Measurements from ENCODE around the gene MUC3A. TPM values are rescaled to one million over a fixed set of nuclear protein-coding genes. Genes with fewer than 3 reads are reported as not detected.

Gene MUC3A
- total RNA-seq, 2 donors from 2014 or later = 0.49 TPM; not detected in 1

DNA sequence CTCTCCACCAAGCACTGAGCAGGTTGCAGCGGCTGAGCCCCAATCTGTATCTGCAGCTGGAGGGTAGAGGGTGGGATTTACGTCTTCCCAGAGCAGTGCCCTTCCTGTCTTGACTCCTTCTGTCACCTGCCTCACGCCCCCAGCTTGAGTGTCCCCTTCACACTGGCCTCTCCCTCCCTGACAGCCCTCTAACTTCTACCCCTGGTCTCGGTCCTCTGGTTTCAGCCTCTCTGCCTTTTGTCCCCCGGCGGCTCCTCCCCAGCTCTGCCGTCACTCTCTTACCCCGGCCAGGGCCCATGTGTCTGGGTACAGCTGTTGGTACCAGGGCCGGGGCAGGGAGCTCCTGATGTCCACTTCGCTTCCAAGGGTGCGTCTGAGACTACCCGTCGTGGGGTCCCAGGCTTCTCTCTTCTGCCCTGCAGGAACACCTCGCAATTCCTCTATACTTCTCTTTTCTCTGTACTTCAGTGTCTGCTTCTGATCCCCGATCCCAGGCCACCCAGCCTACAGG is 654 bp downstream of the MUC3A start:
- Histone ChIP-seq H3K4me1 (ENCODE audit: control insufficient read depth in 1 of 2, low read depth in 2 of 2) (no peaks in the 10 kb centered on the region), H3K36me3 (no peaks in the 10 kb centered on the region), H3K27me3 (replicated peaks; ENCODE audit: insufficient read depth) (no peaks in the 10 kb centered on the region), H3K27ac (no peak overlapping the region), H3K4me3 (no peak overlapping the region), H3K9me3 (no peaks in the 10 kb centered on the region)
- no peak for ATAC-seq (ENCODE audit: insufficient number of reproducible peaks, low FRiP score, low read depth)
- TF ChIP-seq CTCF (IDR thresholded peaks at IDR 0.05) = no peak
- no peak for DNase-seq (ENCODE audit: low spot score)

DNA sequence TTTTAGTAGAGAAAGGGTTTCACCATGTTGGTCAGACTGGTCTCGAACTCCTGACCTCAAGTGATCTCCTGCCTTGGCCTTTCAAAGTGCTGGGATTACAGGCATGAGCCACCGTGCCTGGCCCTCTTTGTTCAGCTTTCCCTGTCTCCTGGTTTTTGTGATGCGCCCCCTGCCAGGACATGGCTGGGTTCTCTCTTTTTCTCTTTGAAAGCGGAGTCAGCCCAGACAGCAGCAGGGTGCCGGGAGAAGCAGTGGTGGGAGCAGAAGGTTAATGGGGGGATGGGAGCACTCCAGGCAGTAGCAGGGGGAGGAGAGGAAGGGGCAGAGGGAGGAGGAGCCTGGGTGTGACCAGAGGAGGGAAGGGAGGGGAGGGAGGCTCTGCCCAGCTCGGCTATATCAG is 1.8 kb downstream of the MUC3A start:
- no peaks in the 10 kb centered on the region for H3K36me3 ChIP-seq
- no peak overlapping the region for H3K4me3 ChIP-seq
- no peak for TF ChIP-seq CTCF (IDR thresholded peaks at IDR 0.05)
- DNase-seq (ENCODE audit: low spot score) = no peak
- no peak overlapping the region for H3K27ac ChIP-seq
- no peak for ATAC-seq (ENCODE audit: insufficient number of reproducible peaks, low FRiP score, low read depth)
- no peaks in the 10 kb centered on the region for H3K4me1 ChIP-seq (ENCODE audit: control insufficient read depth in 1 of 2, low read depth in 2 of 2)
- no peaks in the 10 kb centered on the region for H3K27me3 ChIP-seq (replicated peaks; ENCODE audit: insufficient read depth)
- no peaks in the 10 kb centered on the region for H3K9me3 ChIP-seq

DNA sequence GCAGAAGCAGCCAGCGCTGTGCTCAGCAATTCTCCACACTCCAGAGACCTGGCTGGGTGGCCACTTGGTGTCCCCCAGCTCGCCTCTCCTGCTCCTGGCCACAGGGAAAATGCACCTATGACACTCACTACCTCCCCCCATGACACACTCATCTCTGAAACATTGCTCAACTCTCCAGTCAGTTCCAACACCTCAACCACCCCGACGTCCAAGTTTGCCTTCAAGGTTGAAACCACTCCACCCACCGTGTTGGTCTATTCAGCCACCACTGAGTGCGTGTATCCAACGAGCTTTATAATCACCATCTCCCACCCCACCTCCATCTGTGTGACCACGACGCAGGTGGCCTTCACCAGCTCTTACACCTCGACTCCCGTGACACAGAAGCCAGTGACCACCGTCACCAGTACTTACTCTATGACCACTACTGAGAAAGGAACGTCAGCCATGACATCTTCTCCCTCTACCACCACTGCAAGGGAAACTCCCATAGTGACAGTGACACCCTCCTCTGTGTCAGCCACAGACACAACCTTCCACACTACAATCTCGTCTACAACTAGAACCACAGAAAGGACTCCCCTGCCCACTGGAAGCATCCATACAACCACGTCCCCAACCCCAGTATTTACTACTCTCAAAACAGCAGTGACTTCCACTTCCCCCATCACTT is 2.7 kb downstream of the MUC3A start:
- DNase-seq (ENCODE audit: low spot score) (no peak), ATAC-seq (ENCODE audit: insufficient number of reproducible peaks, low FRiP score, low read depth) (no peak)
- Histone ChIP-seq H3K4me3 (no peak overlapping the region), H3K9me3 (no peaks in the 10 kb centered on the region), H3K27me3 (replicated peaks; ENCODE audit: insufficient read depth) (no peaks in the 10 kb centered on the region), H3K4me1 (ENCODE audit: control insufficient read depth in 1 of 2, low read depth in 2 of 2) (no peaks in the 10 kb centered on the region), H3K36me3 (no peaks in the 10 kb centered on the region), H3K27ac (no peak overlapping the region)
- no peak for TF ChIP-seq CTCF (IDR thresholded peaks at IDR 0.05)

GRCh38 chr7:100952641-100953040 is 3.3 kb downstream of the MUC3A start:
- no peak for TF ChIP-seq CTCF (IDR thresholded peaks at IDR 0.05)
- DNase-seq (ENCODE audit: low spot score) (no peak), ATAC-seq (ENCODE audit: insufficient number of reproducible peaks, low FRiP score, low read depth) (no peak)
- no peaks in the 10 kb centered on the region for H3K27me3 ChIP-seq (replicated peaks; ENCODE audit: insufficient read depth)
- no peaks in the 10 kb centered on the region for H3K4me1 ChIP-seq (ENCODE audit: control insufficient read depth in 1 of 2, low read depth in 2 of 2)
- H3K4me3 ChIP-seq = no peak overlapping the region
- no peaks in the 10 kb centered on the region for H3K36me3 ChIP-seq
- no peak overlapping the region for H3K27ac ChIP-seq
- H3K9me3 ChIP-seq = no peaks in the 10 kb centered on the region

- no peak for ATAC-seq (ENCODE audit: insufficient number of reproducible peaks, low FRiP score, low read depth)
- H3K9me3 ChIP-seq = no peaks in the 10 kb centered on the region
- no peak overlapping the region for H3K27ac ChIP-seq
- H3K27me3 ChIP-seq (replicated peaks; ENCODE audit: insufficient read depth) = no peaks in the 10 kb centered on the region
- H3K4me3 ChIP-seq = no peak overlapping the region
- no peaks in the 10 kb centered on the region for H3K36me3 ChIP-seq
- TF ChIP-seq CTCF (IDR thresholded peaks at IDR 0.05) = no peak
- no peak for DNase-seq (ENCODE audit: low spot score)
- H3K4me1 ChIP-seq (ENCODE audit: control insufficient read depth in 1 of 2, low read depth in 2 of 2) = no peaks in the 10 kb centered on the region
These were observed 8.6 kb downstream of the MUC3A start for GRCh38 chr7:100957832-100958421.

Measured in thoracic aorta (tissue), 2 donors.